Hematopoietic multipotent progenitor cell treated with erythropoietin and hydrocortisone succinate and interleukin-3 and kit ligand, for 8 days (in vitro differentiated cells): ENCODE data around the gene CCDC112.
"Not testable (repeated sequence)": the region's sequence is repeated elsewhere in the genome, so short reads cannot be mapped to it uniquely, and the experiment has no call there.

Experiments used
- DNase-seq: peaks from one replicate; pipeline ENCODE4 v3.0.0-alpha.2; 2015

CCDC112 gene

GRCh38 chr5:115257981-115258380, 38.5 kb downstream of the CCDC112 start:
- DNase-seq: no peak

DNA sequence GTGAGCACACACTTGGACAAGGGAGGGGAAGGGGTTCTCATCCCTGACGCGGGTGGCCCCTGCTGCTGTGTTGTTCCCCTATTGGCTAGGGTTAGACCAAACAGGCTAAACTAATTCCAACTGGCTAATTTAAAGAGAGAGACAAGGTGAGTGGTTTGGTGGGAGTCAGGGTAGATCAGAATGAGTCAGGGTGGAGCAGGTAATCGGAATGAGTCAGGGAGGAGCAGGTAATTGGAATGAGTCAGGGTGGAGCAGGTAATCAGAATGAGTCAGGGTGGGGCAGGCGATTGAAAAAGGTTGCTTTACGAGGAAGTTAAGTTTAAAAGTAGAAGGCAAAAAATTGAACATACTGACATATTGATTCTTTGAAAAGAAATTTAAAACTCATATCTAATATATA, 47.1 kb downstream of the CCDC112 start:
- not testable (repeated sequence) for DNase-seq

GRCh38 chr5:115246361-115246991, 50.0 kb downstream of the CCDC112 start:
- DNase-seq: peak; percentile 70

- no peak for DNase-seq
Measured at GRCh38 chr5:115243412-115243811, 53.0 kb downstream of the CCDC112 start.

DNA sequence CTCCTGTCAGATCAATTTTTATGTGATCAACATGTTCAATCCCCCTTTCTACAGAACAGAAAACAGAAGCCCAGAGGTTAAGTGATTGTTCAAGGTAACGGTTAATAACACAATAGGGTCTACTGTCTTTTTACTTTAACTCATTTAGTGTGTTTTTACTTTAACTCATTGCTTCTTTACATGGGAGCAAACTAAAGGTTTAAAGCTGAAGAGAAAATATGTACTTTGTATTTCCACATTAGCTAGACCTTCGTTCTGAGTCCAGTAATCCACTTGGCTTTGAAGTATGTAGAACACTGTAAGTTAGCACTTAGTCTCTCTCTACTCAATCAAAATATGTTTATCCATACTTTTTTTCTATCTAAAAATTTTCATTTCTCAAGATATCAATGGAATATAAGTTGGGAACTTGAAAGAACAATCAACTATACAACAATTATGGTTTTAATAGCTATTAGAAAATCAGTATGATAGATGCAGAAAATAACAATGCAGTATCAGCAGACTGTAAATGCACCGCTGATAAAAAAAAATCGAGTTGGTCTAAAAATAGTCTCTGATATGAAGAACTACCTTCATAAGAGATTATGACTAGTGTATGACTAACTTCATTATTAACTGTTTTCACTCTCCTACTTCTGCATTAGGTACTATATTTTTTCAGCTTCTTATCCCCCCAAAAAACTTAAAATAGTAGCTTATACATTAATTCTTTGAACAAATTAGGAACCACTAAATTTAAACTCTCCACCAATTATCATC, 54.4 kb downstream of the CCDC112 start:
- no peak for DNase-seq

GRCh38 chr5:115237066-115237465, 59.4 kb downstream of the CCDC112 start:
- no peak for DNase-seq

GRCh38 chr5:115236599-115236998, 59.9 kb downstream of the CCDC112 start:
- no peak for DNase-seq

- DNase-seq: no peak
Measured at GRCh38 chr5:115231598-115231997, 64.9 kb downstream of the CCDC112 start.

DNA sequence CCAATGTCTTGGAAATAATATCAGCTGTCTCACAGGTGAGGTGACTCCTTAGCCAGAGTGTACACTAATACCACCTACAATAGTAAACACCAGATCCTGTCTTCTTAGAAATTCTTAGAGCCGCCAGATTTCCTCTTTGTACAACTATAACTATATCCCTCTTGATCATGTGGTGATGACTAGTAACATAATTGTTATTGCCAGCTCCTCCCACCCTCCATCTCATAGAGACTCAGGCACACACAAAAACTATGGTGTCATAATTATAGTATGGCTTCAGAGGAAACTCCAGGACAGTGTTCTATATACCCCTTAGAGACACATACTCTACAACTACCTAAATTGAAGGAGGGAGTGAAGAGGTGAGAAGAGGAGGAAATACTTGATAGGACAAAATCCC, 66.8 kb downstream of the CCDC112 start:
- no peak for DNase-seq

DNA sequence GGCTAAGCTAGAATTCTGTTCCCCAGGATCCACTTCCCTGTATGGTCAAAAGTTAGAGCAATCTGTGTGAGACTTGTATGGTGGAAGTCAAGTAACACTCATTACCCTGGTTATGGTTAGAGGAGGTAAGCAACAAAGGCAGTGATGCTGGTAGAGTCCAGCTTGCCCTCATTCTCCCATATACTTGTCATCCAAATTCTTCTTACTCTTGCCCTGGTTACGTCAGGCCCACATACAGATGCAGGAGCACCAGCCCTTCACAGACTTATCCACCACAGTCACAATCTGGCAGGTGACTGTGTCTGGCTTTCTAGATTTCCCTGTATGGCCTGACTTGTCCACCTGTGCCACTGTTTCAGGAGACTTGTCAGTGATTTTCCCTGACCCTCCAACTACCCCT, 69.2 kb downstream of the CCDC112 start:
- DNase-seq: no peak
